ENCODE data around the gene MRPL55.

The MRPL55 gene

DNA sequence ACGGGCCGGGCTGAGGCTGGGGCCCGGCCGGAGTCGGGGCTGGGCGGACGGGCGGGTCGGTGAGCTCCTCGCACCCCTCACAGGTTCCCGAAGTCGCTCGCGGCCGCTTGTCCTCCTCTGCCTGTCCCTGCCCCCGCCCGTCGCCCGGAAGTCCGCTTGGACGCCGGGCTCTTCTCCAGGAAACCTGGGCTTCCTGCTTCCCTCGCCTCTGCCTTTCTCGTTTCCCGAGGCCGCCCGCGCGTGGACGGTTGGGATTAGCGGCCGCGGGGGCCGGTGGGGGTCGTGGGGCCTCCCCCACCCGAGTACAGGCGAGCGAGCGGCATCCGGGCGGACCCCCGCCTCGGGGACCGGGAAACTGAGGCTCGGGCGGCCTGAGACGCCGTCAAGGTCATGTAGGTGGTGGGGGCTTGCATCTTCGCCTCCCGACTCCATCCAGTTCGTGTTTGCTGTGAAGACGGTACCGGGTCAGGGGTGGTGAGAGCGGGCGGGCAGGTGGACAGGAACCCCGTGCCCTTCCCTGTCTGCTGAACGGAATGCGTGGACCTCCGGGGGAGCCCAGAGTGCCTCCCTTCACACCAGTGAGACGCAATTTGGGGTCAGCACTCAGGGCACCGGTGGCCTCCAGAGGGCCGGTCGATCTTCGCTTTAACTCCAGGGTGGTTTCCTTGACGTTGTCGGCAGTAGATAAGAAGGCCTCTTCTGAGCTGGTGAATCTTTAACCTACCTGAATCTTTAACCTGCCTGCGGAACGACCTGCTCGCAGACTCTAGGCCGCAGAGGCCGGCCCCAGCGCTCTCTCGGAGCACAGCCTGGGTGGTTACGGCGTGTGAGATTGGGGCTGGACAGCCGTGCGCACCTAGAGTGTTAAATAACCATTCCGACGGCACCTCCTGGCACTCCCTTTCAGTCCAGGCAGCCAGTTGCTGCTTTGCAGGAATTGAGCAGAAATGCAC lies 25.9 kb downstream of the MRPL55 start:
- no peak for DNase-seq

DNA sequence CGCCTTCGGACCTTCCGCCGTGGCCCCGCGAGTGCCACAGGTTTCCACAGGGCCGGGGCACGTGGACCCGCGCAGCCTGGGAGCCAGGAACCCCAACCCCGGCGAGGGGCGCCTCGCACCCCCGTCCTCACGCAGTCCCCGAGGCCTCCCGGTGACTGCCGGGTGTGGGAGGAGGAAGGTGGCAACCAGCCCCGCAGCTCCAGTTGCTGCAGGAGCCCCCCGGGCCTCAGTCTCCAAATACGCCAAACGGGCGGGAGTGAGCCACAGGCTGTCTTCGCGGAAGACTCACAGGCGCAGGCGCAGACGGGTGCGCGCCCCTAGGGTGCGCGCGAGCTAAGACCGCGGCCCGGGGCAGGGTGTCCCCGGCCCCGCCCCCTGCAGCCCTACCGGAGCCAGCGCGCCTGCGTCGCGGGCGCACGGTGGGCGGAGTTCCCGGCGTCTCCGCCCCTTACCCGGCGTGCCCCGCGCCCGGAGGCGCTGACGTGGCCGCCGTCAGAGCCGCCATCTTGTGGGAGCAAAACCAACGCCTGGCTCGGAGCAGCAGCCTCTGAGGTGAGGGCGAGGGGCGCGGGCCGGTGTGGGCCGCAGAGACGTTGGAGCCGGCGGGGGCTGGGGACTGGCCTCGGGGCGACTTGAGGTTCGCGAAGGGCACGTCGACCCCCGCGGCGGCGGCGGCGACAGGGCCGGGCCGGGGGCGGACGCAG lies 26.7 kb downstream of the MRPL55 start, which contains the start of gene ARF1:
ARF1 (plus strand) TSS at position 495 of the 704 bp plus-strand sequence. CDS start 14,407 bp downstream, outside the sequence.
- peak; percentile 94 for DNase-seq

DNA sequence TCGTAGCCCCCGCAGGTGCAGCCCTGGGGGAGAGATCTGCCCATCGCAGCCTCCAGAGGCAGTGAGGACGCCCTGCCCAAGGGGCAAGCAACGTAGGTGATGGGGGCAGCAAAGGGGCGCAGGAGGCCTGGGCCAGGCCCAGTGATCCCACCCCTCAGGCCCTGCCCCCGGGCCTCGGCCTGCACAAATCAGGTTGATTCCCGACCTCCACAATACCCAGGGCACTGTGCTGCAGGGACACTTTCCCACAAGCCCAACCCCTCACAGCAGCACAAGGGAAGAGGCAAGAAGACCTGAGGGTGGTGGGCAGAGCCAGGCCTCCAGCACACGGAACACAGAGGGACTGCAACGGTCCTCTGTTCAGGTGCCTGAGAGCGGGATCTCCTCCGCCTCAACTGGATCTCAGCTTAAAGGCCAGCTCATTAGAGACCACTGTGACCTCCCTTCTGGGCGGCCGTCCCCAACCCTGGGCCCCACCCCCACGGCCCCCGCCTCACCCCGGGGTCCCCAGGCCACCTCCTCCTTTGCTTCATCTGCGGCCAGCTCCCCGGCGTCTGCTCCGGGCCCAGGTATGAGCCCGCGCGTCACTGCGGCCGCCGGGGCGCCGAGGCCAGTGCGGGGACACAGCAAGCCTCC lies 27.4 kb downstream of the MRPL55 start:
- DNase-seq, result peak; percentile 29

DNA sequence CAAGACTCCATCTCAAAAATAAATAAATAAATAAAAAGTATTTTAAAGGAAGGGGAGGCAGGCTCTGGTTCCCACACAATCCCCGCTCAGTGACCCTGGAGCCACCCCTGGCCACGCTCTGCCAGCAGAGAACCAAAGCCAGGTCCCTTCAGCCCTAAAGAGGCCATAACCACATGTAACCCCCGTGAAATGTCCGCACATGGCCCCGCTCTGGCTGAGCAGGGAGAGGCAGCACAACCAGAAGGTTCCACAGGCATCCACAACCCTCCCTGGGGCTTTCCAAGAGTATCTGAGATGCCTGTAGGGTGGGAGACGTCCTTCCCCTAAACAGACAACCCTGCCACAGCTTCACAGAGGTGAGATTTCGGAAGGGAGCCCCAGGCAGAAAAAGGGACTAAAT lies 28.0 kb downstream of the MRPL55 start:
- no peak for DNase-seq

DNA sequence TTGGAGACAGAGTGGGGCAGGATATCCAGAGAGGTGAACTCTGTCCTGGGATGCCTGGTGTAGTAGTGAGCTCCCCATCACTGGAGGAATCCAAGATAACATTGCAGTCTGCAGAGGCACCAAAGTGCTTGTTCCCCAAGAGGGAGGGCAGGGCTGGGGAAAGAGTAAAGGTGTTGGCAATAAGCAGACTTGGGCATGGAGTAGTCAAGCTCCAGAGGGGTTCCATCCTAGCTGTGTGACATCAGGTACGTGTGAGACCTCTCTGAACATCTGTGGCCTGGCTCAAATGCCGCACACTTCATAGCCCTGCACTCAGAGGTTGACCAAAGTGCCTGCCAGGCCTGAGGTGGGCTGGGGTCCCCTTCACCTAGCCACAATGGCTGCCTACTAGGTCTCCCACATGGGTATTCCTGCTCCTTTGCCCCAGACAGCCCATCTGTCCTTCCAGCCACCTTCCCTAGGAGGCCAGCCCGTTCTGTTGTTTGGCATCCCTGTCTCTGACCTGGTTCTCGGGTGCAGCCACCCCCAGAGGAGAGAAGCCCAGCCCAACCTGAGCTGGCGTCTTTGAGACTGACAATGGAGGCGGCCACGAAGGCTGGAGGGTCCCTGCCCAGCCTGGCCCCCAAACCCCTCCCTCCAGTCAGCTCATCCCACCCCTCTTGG lies 29.4 kb downstream of the MRPL55 start:
- DNase-seq, result no peak

DNA sequence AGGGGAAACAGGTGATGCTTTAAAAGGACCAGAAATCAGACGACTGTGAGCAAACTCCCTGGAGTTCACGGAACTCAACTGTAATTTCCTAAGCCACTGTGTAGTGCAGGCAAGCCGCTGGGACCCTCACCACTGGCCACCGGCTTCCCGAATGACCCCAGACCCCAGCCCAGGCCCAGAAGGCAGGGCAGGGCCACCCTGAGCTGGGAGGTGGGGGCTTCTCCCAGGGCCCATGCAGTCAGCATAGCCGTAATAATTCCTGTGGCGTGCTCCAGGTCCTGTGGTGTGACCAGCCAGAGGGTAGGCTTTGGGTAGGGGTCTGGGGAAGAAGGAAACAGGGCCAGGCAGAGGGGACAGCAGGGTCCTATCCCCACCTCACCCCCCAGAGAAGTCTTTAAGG lies 30.1 kb downstream of the MRPL55 start:
- no peak for DNase-seq

DNA sequence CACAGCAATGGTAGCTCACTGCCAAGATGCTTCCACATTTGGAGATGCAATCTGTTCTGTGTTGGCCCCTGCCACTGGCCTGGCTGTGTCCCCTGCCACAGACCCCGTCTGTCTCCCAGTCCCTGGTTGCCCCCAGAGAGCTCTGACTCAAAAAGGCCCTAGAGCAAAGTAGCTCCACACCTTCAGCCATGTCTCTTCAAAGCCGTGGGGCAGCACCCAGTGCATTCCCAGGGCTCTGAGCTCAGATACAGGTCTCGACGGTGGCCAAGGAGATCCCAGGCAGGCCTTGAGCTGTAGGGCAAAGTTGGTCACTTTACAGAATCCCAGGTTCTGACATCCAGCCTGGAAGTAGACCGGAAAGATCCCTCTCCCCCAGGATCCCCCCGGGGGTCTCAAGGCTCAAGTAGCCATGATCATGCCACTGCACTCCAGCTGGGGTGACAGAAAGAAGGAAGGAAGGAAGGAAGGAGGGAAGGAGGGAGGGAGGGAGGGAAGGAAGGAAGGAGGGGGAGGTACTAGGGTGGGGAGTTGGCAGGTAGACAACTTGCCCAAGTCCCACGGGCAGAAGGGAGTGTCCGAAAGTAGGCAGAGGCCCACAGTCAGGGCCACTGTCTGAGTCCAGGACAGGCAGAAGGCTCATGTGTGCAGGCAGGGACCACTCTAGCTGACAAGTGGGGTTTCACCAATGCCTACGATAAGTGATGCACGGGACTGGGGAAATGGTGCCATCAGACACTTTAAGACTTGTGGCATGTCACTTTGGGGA lies 31.4 kb downstream of the MRPL55 start:
- DNase-seq, result no peak

DNA sequence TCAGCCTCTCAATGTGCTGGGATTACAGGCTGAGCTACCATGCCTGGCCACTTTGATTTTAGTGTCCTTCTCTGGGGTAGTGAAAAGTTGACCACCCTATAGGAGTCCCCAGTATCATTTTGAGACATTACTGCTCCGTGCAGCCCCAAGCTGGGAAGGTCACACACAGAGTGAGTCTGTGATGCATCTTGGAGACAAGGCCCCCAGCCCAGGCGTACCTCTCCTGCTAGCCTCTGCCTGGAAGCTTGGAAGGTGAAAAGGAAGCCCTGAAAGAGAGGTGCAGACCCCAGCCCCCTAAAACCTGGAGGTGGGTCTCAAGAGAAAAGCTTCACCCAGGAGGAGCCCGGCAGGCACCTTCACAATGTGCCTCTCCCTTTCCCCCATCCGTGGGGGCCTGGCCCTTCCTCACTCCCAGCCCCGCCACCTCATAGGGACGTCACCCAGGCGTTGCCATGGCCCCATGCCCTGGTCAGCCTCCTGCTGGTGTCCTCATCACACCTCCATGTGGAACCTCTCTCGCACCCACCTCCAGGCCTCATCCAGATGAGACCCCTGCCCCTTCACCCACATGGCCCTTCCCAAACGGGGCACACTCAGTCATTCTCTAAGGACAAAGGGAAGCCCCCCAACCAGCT lies 32.2 kb downstream of the MRPL55 start:
- DNase-seq, result no peak

DNA sequence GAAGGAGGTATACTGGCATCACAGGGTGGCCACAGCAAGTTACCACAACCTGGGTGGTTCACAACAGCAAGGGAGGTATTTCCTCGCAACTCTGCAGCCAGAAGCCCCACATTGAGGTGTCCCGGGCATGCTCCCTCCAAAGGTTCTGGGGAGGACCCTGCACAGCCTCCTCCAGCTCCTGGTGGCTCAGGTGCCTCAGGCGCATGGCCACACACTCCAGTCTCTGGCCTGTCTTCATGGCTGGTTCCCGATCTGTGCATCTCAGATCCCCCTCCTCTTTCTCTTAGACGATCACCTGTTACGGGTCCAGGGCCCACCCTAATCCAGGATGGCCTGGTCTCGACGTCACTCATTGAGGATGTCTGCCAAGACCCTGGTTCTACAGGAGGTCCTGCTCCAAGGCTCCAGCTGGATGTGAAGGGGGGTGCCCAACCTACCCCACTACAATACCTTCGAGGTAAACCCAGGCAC lies 33.3 kb downstream of the MRPL55 start:
- DNase-seq, result no peak

DNA sequence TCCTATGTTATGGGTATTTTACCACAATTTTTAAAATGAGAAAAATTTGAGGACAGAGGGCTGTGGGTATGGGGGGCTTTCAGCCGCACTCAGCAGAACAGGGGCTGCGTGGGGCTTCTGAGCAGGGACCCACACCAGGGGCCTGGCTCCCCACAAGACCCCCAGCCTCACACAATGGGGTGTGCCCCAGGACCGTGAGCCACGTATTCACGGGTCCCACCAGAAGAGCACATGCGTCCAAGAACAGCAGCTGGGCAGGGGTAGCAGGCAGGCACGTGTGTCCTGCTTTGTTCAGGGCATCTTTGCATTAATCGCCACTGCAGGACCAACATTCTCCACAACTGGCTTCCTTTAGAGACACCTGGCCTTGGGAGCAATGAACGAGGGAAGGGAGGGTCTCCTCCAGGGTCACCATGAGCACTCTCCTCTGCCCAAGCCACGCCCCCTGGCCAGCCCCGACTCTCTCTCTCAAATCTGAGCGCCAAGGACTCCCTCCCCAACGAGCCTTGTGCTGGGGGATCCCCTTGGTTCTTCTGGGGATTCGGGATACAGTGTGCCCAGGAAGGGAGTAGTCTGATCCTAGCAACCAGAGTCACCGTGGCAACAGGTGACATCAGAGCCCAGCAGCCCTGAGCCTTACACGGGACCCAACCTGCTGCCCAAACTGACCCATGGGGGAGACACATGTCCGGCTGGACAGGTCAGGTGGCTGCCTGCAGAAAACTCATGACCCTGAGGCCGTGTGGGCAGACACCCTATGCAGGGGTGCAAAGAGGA lies 34.0 kb downstream of the MRPL55 start:
- no peak for DNase-seq

DNA sequence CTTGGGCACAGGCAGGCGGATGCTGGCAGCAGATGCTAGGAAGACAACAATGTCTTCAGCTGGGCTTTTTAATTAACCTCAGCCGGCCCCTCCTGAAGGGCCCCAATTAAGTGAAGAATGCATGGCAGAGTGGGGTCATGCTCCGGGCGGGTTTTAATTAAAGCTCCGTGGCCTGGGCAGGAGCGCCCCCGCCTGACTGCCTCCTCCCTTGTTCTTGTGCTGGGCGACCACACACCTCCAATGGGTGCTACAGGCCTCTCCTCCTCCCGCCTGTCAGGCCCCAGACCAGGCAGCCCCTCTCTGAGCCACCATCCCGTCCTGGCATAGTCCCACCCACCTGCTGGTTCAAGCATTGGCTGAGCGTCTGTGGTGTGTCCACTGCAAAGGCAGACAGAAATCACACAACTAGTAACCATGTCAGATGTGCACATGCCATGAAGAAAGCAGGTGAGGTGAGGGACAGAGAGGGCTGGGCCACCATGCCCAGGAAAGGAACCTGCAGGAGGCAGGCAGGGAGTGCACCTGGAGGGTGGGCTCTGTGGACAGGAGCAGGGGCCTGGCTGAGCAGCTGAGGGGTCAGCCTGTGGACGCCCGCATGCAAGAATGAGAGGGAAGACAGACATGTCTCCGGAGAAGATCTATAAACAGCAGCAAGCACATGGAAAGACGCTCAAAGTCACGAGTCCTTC lies 35.1 kb downstream of the MRPL55 start:
- no peak for DNase-seq

DNA sequence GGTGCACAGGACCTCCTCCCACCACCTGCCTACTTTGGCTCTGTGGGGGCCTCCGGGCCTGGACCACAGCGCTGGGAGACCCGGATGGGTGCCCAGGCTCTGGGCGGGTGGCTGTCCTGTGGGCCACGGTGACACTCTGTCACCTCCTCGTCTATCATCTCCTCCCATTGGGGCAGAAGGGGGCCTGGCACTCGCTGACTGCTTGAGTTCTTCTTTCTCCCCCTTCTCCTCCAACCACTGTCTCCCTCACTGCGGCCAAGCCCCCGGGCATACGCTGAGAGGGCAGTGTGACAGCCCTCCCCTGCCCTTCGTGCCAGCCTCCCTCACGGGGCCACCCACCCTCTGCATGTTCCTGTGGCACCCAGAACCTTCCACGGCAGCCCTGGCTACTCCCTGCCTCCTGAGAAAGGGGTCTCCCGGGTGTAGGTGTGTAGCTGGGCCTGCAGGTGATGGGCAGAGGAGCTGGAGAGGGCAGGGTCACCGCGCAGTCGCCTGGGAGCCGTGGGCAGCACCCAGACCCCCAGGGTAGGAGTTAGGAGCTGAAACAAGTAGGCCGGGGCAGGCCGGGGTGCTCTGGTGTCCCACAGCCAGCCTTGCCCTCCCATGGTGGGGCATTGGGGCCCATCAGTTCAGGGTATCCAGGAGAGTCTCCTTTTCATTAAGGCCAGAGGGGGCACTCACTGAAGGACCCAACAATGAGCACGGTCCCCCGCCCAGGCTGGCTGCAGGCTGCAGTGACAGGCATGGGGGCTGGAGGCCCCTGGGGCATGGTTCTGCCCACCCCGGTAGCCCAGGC lies 35.8 kb downstream of the MRPL55 start:
- DNase-seq, result no peak

DNA sequence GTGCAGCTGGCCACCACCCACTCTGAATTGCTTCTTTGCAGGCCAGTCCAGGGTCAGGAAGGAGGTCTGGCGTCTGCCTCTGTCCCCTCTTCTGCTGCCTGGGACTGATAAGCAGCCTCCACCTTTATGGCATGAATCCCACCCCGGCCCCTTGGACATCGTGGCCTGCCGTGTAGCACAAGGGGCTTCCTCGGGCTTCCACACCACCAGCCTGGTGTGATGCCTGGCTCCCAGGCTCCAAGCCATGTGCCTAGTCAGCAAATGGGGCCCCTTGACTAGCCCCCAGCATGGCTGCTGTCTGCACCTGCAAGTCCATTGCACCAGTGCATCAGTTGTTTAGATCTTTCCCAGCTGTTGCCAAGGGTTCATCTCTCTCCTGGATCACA lies 36.4 kb downstream of the MRPL55 start:
- no peak for DNase-seq

DNA sequence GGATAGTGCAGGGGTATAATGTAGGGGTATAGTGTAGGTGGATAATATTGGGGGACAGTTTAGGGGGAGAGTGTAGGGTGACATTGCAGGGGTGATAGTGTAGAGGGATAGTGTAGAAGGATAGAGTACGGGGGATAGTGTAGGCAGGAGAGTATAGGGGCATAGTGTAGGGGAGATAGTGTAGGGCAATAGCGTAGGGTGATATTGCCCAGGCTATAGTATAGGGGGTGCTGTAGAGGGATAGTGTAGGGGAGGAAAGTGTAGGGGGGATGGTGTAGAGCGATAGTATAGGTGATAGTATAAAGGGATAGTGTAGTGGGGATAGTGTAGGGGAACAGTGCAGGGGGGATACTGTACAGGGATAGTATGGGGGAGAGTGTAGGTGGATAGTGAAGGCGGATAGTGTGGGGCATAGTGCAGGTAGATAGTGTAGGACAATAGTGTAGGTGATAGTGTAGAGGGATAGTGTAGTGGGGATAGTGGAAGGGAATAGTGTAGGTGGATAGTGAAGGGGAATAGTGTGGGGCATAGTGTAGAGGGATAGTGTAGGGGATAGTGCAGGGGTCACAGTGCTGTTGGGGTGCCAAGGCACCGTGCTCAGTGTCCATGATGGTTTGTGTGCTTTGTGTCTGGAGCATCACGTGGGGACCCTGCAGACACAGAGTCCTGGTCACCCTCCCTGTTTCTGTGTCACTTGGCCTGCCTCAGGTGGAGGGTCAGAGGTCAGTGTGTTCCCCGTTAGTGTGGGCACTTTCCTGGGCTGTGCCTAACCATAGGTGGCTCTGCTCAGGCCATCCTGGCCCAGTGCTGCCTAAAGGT lies 37.1 kb downstream of the MRPL55 start:
- DNase-seq, result no peak

DNA sequence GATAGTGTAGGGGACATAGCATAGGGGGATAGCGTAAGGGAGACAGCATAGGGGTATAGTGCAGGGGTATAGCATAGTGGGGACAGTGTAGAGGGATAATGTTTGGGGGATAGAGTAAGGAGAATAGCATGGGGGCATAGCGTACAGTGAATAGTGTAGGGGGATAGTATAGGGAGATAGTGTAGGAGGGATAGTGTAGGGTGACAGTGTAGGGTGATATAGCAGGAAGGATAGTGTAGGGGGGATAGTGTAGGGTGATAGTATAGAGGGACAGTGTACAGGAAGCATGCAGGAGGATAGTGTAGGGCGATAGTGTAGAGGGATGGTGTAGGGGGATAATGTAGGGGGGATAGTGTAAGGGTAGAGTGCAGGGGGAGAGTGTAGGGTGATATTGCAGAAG lies 38.2 kb downstream of the MRPL55 start:
- no peak for DNase-seq

DNA sequence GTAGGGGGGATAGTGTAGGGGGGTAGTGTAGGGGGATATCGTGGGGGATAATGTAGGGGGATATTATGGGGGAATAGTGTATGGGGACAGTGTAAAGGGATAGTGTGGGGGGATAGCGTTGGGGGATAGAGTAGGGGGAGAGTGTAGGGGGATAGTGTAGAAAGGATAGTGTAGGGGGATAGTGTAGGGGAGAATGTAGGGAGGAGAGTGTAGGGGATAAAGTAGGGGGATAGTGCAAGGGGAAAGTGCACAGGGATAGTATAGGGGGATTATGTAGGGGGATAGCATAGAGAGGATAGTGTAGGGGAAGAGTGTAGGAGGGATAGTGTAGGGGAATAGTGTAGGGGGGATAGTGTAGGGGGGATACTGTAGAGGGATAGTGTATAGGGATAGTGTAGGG lies 38.9 kb downstream of the MRPL55 start:
- DNase-seq, result no peak

DNA sequence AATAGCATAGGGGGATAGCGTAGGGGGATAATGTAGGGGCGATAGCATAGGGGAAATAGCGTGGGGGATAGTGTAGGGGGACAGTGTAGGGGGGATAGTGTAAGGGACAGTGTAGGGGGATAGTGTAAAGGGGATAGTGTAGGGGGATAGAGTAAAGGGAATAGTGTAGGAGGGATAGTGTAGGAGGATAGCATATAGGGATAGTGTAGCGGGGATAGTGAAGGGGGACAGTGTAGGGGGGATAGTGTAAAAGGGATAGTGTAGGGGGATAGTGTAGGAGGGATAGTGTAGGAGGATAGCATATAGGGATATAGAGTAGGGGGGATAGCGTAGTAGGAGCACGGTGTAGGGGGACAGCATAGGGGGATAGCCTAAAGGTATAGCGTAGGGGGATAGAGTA lies 40.7 kb downstream of the MRPL55 start:
- DNase-seq, result no peak

DNA sequence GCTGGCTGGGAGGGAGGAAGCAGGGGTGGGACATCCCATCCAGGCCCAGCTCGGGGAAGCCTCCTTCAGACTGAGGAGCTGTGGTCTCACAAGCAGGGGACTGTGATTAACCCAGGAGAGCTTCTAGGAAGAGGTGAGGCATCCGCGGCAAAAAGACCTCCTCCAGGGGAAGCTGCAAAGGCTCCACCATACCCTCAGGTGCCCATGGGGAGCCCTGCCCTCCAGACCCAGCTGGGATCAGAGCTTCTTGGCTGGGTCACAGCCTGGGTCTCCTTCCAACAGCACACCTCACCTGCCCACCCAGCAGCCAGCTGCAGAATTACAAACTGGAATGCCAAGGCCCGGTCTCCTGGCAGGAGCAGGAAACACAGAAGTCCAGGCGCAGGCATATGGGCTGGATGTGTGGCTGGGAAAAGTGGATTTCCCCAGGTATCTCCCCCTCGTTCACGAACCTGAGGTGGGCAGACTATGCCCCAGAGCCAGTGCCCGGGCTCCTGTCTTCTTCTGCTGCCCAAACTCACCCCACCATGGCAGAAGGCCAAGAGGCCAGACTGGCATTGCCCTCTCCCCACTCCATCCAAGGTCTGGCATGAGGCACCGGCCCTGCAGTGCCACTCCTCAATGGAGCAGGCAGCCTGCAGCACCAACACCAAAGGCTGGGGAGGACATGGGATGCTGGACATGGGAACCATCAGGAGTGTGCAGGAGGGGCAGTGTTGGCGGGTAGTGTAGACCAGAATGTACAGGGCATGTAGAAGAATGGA lies 42.0 kb downstream of the MRPL55 start:
- DNase-seq, result no peak
